ENCODE results near the gene TM4SF18.
"Not testable (repeated sequence)": the region's sequence is repeated elsewhere in the genome, so short reads cannot be mapped to it uniquely, and the experiment has no call there.

The TM4SF18 gene, protein sequence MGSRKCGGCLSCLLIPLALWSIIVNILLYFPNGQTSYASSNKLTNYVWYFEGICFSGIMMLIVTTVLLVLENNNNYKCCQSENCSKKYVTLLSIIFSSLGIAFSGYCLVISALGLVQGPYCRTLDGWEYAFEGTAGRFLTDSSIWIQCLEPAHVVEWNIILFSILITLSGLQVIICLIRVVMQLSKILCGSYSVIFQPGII

DNA sequence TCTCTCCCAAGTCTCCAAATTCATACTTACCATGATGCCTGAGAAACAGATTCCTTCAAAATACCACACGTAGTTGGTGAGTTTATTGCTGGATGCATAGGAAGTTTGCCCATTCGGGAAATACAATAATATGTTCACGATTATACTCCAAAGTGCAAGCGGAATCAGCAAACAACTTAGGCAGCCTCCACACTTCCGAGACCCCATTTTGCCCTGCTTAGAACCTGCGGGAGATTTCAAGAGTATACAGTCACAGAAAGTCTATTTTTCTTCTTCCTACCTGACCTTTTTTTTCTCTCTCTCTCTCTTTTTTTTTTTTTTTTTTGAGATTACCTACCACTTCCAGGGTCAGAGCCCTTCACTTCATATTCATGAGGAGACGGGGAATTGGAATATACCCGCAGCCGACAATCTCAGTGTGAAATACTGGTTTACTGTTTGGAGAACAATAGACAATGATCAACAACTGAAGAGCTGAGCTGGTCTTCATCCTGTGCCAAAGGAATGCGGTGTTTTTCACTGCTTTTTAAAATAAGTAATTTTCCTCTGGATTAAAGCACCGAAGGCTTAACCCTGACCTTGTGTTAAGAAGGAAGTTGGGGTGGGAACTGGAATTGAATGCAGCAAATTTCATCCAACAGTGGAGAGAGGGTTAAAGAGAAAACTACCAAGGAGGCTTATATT is at the start of gene TM4SF18:
TSS of gene TM4SF18 (minus strand) at position 461 of the 684 bp plus-strand sequence. CDS start at position 207, 254 bp downstream.
- no peak for DNase-seq

GRCh38 chr3:149382518-149382917 is 49.1 kb upstream of the TM4SF18 start:
- DNase-seq = no peak

DNA sequence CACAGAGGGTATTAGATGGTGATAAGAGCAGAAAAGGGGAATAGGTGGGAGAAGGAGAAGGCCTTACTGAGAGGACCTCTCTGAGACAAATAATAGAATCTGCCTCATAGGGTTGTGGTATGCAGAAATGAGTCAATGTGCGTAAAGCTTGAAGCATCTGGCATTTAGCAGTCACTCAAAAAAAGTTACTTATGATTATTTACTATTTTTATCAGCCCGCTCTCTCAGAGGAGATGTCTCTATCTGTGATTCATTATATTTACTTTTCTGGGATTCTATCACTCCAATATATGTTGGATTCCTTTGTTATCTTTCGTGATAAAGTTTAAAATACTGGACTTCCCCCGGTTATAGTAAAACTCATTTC is 48.6 kb upstream of the TM4SF18 start:
- DNase-seq = no peak

DNA sequence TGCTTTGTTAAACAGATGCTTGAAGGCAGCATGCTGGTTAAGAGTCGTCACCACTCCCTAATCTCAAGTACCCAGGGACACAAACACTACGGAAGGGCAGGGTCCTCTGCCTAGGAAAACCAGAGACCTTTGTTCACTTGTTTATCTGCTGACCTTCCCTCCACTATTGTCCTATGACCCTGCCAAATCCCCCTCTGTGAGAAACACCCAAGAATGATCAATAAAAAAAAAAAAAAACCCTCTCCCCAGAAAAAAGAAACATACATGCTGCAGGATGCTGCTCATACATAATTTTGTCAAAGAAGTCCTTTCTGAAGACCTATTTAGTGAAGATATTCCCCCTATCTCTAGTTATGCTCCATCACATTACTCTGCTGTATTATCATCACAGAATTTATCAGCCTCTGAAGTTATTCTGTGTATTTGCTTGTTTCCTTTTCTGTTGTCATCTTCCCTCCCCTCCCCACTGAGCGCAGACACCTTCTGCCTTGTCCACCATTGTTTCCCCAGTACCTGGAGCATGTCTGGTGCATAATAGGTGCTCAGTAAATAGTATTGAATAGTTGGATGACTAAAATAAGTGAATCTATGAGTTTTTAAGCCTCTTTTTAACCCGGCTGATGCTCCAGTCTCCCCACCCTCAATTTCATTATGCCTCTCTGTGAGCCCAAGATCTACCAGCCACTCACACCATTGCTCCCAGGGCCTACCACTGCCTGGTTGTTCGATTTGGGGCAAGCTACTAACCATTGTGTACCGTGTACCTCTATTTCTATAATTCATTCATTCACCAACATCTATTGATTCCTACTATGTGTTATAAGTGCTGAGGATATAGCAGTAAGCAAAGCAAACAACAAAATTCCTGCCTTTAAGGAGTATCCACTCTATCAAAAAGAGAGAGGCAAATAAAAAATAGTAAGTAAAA is 48.0 kb upstream of the TM4SF18 start:
- DNase-seq = no peak

DNA sequence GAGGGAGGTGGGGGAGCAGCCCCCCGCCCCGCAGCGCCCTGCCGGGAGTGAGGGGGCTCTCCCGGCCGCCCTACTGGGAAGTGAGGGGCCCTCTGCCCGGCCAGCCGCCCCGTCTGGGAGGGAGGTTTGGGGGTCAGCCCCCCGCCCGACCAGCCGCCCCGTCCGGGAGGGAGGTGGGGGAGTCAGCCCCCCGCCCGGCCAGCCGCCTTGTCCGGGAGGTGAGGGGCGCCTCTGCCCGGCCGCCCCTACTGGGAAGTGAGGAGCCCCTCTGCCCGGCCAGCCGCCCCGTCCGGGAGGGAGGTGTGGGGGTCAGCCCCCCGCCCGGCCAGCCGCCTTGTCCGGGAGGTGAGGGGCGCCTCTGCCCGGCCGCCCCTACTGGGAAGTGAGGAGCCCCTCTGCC is 46.8 kb upstream of the TM4SF18 start:
- DNase-seq = not testable (repeated sequence)

- no peak for DNase-seq
These were observed 45.3 kb upstream of the TM4SF18 start for GRCh38 chr3:149378478-149379309.

GRCh38 chr3:149377408-149378364 is 44.2 kb upstream of the TM4SF18 start, which contains the start of gene TM4SF1:
Gene TM4SF1, minus strand, starts transcription at chr3:149377649. Its CDS starts 102 bp downstream, at chr3:149377547.
- no peak for DNase-seq

GRCh38 chr3:149376718-149377407 is 43.4 kb upstream of the TM4SF18 start:
- no peak for DNase-seq

GRCh38 chr3:149375501-149376196 is 42.2 kb upstream of the TM4SF18 start:
- no peak for DNase-seq

DNA sequence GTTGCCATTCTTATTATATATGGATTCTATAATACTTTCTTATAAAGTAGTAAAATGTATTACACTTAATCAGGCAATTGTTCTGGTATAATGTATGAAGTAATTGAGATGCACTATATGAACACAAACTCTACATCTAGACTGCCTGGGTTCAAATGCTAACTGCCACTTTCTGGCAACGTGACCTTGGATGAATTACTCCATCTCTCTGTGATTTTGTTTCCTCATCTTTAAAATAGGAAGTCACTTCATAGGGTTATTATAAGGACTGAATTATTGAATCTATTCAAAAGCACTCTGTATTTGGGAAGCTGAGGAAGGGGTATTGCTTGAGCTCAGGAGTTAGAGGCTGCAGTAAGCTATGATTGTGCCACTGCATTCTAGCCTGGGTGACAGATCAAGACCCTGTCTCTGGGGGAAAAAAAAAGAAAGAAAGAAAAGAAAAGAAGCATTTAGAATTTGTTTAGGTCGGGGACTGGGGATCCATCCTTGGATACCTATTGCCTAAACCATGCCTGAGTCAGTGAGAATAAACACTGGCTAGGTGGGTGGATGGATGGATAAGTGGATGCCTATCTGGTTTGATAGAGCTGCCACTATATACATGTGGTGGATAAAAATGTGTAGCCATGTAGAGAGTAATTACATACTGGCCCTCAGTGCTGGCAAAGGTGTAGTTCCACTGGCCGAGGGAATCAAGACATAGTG is 41.5 kb upstream of the TM4SF18 start:
- DNase-seq = no peak

DNA sequence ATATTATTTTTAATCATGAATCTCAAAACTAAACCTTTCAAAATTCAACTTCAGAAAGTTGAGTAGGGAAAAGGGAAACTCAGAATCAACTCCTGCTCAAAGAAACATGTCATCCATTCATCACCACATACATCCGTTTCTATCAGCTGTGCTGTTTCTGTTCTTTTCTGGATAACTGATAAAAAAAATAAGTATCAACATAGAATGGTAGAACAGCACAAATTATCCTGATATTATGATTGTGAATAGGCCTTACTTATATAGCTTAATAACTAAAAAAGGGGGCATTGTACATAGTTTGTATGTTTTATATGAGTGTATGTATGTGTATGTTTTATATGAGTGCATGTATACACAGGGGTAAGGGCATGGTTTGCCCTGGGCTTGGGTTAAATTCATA is 41.0 kb upstream of the TM4SF18 start:
- no peak for DNase-seq

DNA sequence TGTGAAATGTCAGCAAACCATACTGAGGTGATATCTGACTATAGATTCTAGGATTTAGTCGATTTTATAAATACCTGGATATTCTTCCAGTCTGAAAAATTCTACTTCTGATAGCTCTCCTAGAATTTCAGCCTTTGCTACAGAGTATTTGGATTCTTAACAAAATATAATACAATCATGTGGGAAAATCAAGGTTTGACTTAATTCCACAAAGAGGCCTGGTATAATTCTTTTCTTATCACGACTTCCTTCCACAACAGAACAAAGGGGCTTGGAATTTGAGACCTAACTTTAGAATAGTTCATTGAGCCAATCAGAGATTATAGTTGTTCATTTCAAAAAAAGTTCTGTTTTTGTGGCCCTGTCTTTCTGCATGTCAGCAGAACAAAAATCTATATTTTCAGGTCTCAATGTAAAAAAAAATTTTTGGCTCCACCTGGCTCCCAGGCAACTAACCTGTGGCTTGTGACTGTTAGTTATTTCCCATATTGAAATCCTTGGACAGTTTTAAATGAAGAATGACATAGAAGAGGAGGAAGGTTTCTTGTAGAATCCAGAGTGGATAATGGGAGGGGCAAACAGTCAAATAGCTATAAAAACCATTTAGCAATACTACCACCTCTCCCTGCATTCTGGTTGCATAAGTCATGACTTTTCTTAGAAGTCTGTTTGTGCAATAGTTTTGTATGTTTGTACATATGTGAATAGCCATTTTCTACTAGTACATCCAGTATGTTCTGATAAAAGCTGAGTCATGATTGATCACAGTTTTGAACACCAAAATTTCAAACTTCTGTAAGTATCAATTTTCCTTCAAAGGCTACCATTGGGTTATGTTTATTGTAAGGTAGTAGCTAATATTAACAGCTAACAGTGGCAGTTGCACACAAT is 40.0 kb upstream of the TM4SF18 start:
- DNase-seq = no peak

DNA sequence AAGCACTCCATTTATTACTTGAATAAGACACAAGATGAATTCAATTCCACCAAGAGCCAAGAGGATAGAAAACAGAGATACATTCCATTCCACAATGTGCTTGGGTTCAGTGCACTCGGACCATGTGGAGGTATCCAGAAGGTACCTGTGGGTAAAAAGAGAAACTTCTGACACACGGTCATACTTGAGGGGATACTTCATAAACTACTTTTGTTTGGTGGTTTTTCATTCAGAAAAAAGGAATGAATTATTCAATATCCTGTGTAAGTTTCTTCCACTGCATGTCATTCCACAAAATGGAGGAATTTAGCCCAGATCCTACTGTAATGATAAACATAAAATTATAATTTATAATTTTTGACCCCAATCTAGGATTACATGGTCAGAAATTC is 38.3 kb upstream of the TM4SF18 start:
- DNase-seq = no peak

DNA sequence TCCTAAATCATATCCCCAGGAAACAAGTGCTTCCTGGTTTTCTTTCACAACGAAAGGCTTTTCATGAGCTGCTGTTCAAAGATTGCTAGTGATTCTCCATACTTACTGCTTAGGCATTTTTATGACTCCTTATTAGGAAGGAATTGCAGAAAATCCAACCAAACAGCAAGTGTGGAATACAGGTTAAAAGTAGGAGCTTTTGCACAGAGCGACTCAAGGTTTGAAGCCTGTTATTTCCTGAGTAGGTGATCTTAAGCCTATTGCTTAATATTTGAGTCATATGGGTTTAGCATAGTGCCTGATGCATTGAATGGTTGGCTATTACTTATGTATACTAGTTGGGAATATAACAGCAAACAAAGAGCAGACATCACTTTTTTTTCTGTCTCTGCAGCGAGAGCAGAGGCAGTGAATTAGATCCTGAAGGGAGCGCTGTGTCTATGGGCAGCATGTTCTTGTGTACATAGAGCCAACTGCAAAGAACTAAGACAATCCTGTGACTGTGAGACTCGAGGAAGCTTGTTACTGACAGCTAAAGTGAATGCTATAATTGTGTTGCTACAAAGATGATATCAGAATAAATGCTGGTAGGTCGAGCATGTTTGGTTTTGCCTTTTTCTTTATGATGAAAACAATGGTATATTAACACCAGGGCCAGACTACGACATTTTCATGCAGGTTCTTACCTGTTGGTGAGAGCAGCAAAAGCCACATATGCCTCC is 37.7 kb upstream of the TM4SF18 start:
- no peak for DNase-seq

DNA sequence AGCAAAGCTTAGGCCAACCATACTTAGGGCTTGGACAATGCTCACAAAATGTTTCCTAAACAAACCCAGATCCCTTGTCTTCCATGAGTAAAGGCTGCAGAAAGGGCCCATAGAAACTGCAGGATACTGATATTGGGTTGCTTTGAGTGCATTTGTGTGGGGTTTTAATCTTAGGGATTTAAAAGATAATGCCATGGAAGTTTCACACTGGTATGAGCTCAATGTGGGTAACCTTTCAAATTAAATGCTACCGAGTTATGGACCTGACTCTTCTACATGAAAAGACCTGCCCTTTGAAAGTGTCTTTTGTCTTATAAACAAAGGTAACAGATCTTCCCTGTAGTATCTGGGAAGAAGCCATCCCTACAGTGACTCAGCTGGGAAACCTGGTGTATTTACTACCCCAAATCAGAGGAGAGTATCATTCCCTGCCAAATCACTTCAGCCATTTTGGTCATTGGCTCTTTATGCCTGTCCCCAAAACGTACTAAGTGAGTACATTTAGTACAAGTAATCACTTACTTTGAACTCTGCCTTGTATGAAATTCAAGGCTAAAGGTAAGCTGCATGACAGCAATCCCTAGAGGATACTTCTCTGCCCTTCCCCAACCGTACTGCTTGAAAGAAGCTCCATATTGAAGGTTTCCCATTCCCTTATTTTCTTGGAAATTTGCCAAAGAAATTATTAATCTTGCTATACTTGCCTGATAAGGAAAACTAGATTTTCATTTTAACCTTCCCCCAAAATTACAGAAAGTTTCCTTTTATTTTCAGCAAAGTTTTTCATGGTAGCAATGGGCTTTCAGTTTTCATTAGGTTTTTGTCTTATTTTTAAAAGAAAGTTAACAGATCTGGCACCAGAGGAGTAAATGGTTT is 36.8 kb upstream of the TM4SF18 start:
- DNase-seq = no peak

DNA sequence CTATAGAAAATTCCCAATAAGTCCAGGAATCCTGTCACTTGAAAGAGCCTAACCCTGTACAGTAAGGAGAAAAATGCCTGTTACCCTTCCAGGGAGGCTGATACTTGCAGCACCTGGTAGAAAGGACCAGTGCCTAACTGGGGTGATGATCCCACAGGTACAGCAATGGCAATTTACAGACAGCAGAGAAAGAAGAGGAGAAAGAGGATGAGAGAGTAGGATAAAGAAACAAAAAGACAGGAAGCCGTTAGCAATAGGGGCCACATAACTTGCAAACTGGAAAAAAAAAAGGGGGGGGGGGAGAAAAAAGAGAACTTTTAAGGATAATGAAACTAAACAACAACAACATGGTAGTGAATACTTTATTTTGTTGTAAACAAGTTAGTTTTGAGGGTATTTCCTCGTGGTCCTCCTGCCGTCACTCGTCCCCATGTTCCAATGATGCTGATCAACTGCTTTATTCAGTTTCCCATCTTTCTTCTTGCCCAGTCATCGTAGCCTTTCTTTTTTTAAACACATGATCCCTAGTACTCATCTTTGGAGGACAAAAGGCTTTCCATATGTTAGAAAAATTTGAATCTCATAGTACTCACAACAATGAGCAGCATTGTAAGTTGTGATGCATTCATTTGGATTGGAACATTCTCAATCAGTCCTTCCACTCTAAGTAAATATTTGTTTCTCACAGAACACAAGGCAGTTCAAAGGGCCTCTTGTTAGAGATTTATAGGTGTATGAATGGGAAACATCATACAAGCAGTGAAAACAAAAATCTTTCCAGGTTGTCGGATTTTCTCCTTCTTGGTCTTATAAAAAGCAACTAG is 35.5 kb upstream of the TM4SF18 start:
- DNase-seq = no peak

Data from NCI-H1436 treated with DMSO at 0.1 percent for 48 hours (cell line).